ENCODE measurements around the gene MAG. TPM values are rescaled to one million over a fixed set of nuclear protein-coding genes. Genes with fewer than 3 reads are reported as not detected.

Gene MAG
- total and polyA plus RNA-seq, 10 of the 15 experiments (the other 5 are each of a cell fraction or from before 2014, with no cell fraction given), result 0.03 to 0.82 (median 0.17) TPM; not detected in 2

GRCh38 chr19:35302446-35302845 lies 10.5 kb downstream of the MAG start:
- 73% methylated on average over 16 of the region's 16 CpGs for WGBS (ENCODE audit: insufficient coverage, insufficient replicate concordance, low lambda C conversion rate, missing lambda C conversion rate)
- no peaks in the 10 kb centered on the region for H3K79me2 ChIP-seq (ENCODE audit: control insufficient read depth, insufficient read depth, low read length)
- SMC1A ChIA-PET (ENCODE audit: uncharacterized antibody, unreplicated experiment), result no interaction called here
- in situ Hi-C loops (cut with MboI) (no loop called here), intact Hi-C loops (cut with micrococcal nuclease; ENCODE audit: unreplicated experiment) (no loop called here)
- H2AFZ ChIP-seq (ENCODE audit: control insufficient read depth, low read depth, low read length), result no peak overlapping the region
- POLR2A ChIA-PET, result interaction anchor here (0.7 kb wide), 1 partner anchor 169 kb away, joined by 3 read pairs; no protein-coding TSS in a partner anchor
- no peak for DNase-seq (ENCODE audit: low read depth, low spot score)
- no peak for TF ChIP-seq RAD51 (IDR thresholded peaks at IDR 0.05)
- TF ChIP-seq FOXM1 (IDR thresholded peaks at IDR 0.05; ENCODE audit: low read depth, low read length), result no peak
- no peak for TF ChIP-seq STAT1 (conservative IDR thresholded peaks at IDR 0.05)
- TF ChIP-seq SRF (IDR thresholded peaks at IDR 0.05; ENCODE audit: low read depth in 2 of 2, low read length in 2 of 2), result no peak
- TF ChIP-seq BHLHE40 (IDR thresholded peaks at IDR 0.05; ENCODE audit: borderline replicate concordance in 1 of 2, low read depth in 2 of 2, low read length in 1 of 2), result no peak
- no peak for TF ChIP-seq YY1 (IDR thresholded peaks at IDR 0.05; ENCODE audit: low read depth, low read length)
- no peak for TF ChIP-seq ZNF274 (IDR thresholded peaks at IDR 0.05; ENCODE audit: insufficient read depth, insufficient read length)
- no peak for TF ChIP-seq TCF3 (IDR thresholded peaks at IDR 0.05; ENCODE audit: borderline replicate concordance, insufficient read depth, low read depth, low read length)
- no peaks in the 10 kb centered on the region for H3K36me3 ChIP-seq (ENCODE audit: control insufficient read depth in 2 of 2, insufficient read depth in 2 of 2, low read length in 1 of 2)
- no peaks in the 10 kb centered on the region for H3K27me3 ChIP-seq (replicated peaks in 1 of 2; ENCODE audit: control insufficient read depth in 2 of 2, insufficient read depth in 2 of 2, low read length in 1 of 2)
- no peak for ATAC-seq
- no peak overlapping the region for H3K4me3 ChIP-seq
- H4K20me1 ChIP-seq (ENCODE audit: control insufficient read depth, insufficient read depth), result no peaks in the 10 kb centered on the region
- no peak overlapping the region for H3K27ac ChIP-seq (ENCODE audit: control insufficient read depth, insufficient read depth)
- H3K9me3 ChIP-seq (replicated peaks; ENCODE audit: control insufficient read depth, insufficient read depth, low read length), result no peaks in the 10 kb centered on the region
- BruUV-seq (replicated peaks), result no TSS peak
- peaks cover 6% of the 10 kb centered on the region for H3K4me1 ChIP-seq (ENCODE audit: control insufficient read depth, insufficient read depth, low read length)
- RAD21 ChIA-PET (ENCODE audit: unreplicated experiment), result no interaction called here
- CTCF ChIA-PET, result no interaction called here
- H3K9ac ChIP-seq (ENCODE audit: control insufficient read depth, insufficient read depth, low read length), result no peak overlapping the region
- FAIRE-seq, result no peak
- H3K4me2 ChIP-seq (ENCODE audit: control insufficient read depth, insufficient read depth), result no peak overlapping the region

- FAIRE-seq, result no peak
- ChIA-PET POLR2A (interaction anchor here (0.7 kb wide), 1 partner anchor 170 kb away, joined by 3 read pairs; no protein-coding TSS in a partner anchor), CTCF (no interaction called here), SMC1A (ENCODE audit: uncharacterized antibody, unreplicated experiment) (interaction anchor here (0.6 kb wide), 1 partner anchor 31 kb away, joined by 4 read pairs; no protein-coding TSS in a partner anchor), RAD21 (ENCODE audit: unreplicated experiment) (interaction anchor here (1.5 kb wide), 1 partner anchor 17 kb away, joined by 3 read pairs; no protein-coding TSS in a partner anchor)
- no peaks in the 10 kb centered on the region for H3K27me3 ChIP-seq (replicated peaks in 1 of 2; ENCODE audit: control insufficient read depth in 2 of 2, insufficient read depth in 2 of 2, low read length in 1 of 2)
- H3K4me1 ChIP-seq (ENCODE audit: control insufficient read depth, insufficient read depth, low read length), result no peaks in the 10 kb centered on the region
- H4K20me1 ChIP-seq (ENCODE audit: control insufficient read depth, insufficient read depth), result no peaks in the 10 kb centered on the region
- no peak overlapping the region for H2AFZ ChIP-seq (ENCODE audit: control insufficient read depth, low read depth, low read length)
- no peak for ATAC-seq
- H3K27ac ChIP-seq (ENCODE audit: control insufficient read depth, insufficient read depth), result no peak overlapping the region
- H3K9ac ChIP-seq (ENCODE audit: control insufficient read depth, insufficient read depth, low read length), result no peak overlapping the region
- no peak overlapping the region for H3K4me3 ChIP-seq
- H3K36me3 ChIP-seq (ENCODE audit: control insufficient read depth in 2 of 2, insufficient read depth in 2 of 2, low read length in 1 of 2), result no peaks in the 10 kb centered on the region
- WGBS (ENCODE audit: insufficient coverage, insufficient replicate concordance, low lambda C conversion rate, missing lambda C conversion rate), result 69% methylated on average over 6 of the region's 6 CpGs
- no peaks in the 10 kb centered on the region for H3K79me2 ChIP-seq (ENCODE audit: control insufficient read depth, insufficient read depth, low read length)
- H3K4me2 ChIP-seq (ENCODE audit: control insufficient read depth, insufficient read depth), result no peak overlapping the region
- no TSS peak for BruUV-seq (replicated peaks)
- DNase-seq (ENCODE audit: low read depth, low spot score), result no peak
- intact Hi-C loops (cut with micrococcal nuclease; ENCODE audit: unreplicated experiment) (no loop called here), in situ Hi-C loops (cut with MboI) (no loop called here)
- no peaks in the 10 kb centered on the region for H3K9me3 ChIP-seq (replicated peaks; ENCODE audit: control insufficient read depth, insufficient read depth, low read length)
- TF ChIP-seq IKZF1 (conservative IDR thresholded peaks at IDR 0.05) (no peak), EGR1 (IDR thresholded peaks at IDR 0.05; ENCODE audit: borderline replicate concordance in 1 of 2, low read depth in 2 of 2, low read length in 2 of 2) (no peak), PRDM15 (CRISPR knock-in tag; IDR thresholded peaks at IDR 0.05) (no peak), CHD2 (IDR thresholded peaks at IDR 0.05; ENCODE audit: borderline replicate concordance, low read depth, low read length) (no peak), SUPT20H (IDR thresholded peaks at IDR 0.05; ENCODE audit: borderline replicate concordance, control insufficient read depth, low read depth, low read length) (no peak), FOXM1 (IDR thresholded peaks at IDR 0.05; ENCODE audit: low read depth, low read length) (no peak), NFYB (IDR thresholded peaks at IDR 0.05; ENCODE audit: insufficient read depth, low read depth, low read length) (no peak), NR2F1 (conservative IDR thresholded peaks at IDR 0.05) (no peak)
Observed at GRCh38 chr19:35303357-35303915, 11.5 kb downstream of the MAG start.

All from GM12878 (cell line).